ENCODE data around the gene FOXO1. TPM values are rescaled to one million over a fixed set of nuclear protein-coding genes. Genes with fewer than 3 reads are reported as not detected.

The FOXO1 gene
- total and polyA plus RNA-seq, 2 of the 13 experiments (the other 11 are each of a cell fraction or from before 2014, with no cell fraction given) = 8.1 to 13.1 TPM

GRCh38 chr13:40519637-40520036 lies 146.8 kb downstream of the FOXO1 start:
- ATAC-seq (no peak), FAIRE-seq (no peak), DNase-seq (ENCODE audit: low spot score) (no peak)
- Histone ChIP-seq H3K27ac (ENCODE audit: extremely low read length, insufficient read depth, low read length) (no peak overlapping the region), H2AFZ (ENCODE audit: low read length) (no peak overlapping the region), H3K4me3 (replicated peaks in 1 of 3; ENCODE audit: insufficient read depth in 1 of 3, low read depth in 2 of 3, low read length in 3 of 3) (no peak overlapping the region), H3K27me3 (ENCODE audit: control insufficient read depth in 1 of 2, insufficient read depth in 2 of 2, low read length in 2 of 2) (no peaks in the 10 kb centered on the region), H3K79me2 (ENCODE audit: insufficient read depth, low read length) (no peaks in the 10 kb centered on the region), H3K9ac (ENCODE audit: insufficient read depth, low read depth, low read length) (no peak overlapping the region), H3K9me3 (ENCODE audit: low read length) (no peaks in the 10 kb centered on the region), H4K20me1 (ENCODE audit: insufficient read depth, low read length) (no peaks in the 10 kb centered on the region), H3K4me2 (ENCODE audit: low read depth, low read length) (no peak overlapping the region), H3K36me3 (replicated peaks in 1 of 2; ENCODE audit: control insufficient read depth in 1 of 2, insufficient read depth in 2 of 2, low read length in 2 of 2) (no peaks in the 10 kb centered on the region), H3K4me1 (ENCODE audit: insufficient read depth, low read length) (peaks cover 31% of the 10 kb centered on the region)
- POLR2A ChIA-PET = no interaction called here
- TF ChIP-seq ZMYM4 (CRISPR knock-in tag; IDR thresholded peaks at IDR 0.05) (no peak), HBP1 (CRISPR knock-in tag; IDR thresholded peaks at IDR 0.05; ENCODE audit: low read depth) (no peak)
- CTCF ChIA-PET (ENCODE audit: low intra/inter-chr PET ratio, low total read pairs) = no interaction called here
- in situ Hi-C loops (cut with HindIII; ENCODE audit: extremely low pct_ligation_motif_present, low pct_unique_long_range_greater_than_20kb) = no loop called here
- BruUV-seq (replicated peaks) = no TSS peak
- 79% methylated on average over 5 of the region's 5 CpGs for WGBS (ENCODE audit: low lambda C conversion rate)
- intact Hi-C loops (cut with micrococcal nuclease; ENCODE audit: unreplicated experiment) = no loop called here

- Histone ChIP-seq H3K79me2 (ENCODE audit: insufficient read depth, low read length) (no peaks in the 10 kb centered on the region), H3K27ac (ENCODE audit: extremely low read length, insufficient read depth, low read length) (no peak overlapping the region), H4K20me1 (ENCODE audit: insufficient read depth, low read length) (no peaks in the 10 kb centered on the region), H3K4me3 (replicated peaks in 1 of 3; ENCODE audit: insufficient read depth in 1 of 3, low read depth in 2 of 3, low read length in 3 of 3) (no peak overlapping the region), H3K4me1 (ENCODE audit: insufficient read depth, low read length) (peaks cover 39% of the 10 kb centered on the region), H2AFZ (ENCODE audit: low read length) (no peak overlapping the region), H3K9me3 (ENCODE audit: low read length) (no peaks in the 10 kb centered on the region), H3K27me3 (ENCODE audit: control insufficient read depth in 1 of 2, insufficient read depth in 2 of 2, low read length in 2 of 2) (no peaks in the 10 kb centered on the region), H3K9ac (ENCODE audit: insufficient read depth, low read depth, low read length) (no peak overlapping the region), H3K36me3 (replicated peaks in 1 of 2; ENCODE audit: control insufficient read depth in 1 of 2, insufficient read depth in 2 of 2, low read length in 2 of 2) (no peaks in the 10 kb centered on the region), H3K4me2 (ENCODE audit: low read depth, low read length) (no peak overlapping the region)
- ATAC-seq = no peak
- in situ Hi-C loops (cut with HindIII; ENCODE audit: extremely low pct_ligation_motif_present, low pct_unique_long_range_greater_than_20kb) = no loop called here
- FAIRE-seq = no peak
- intact Hi-C loops (cut with micrococcal nuclease; ENCODE audit: unreplicated experiment) = no loop called here
- WGBS (ENCODE audit: low lambda C conversion rate) = 91% methylated on average over 4 of the region's 4 CpGs
- no peak for DNase-seq (ENCODE audit: low spot score)
- BruUV-seq (replicated peaks) = no TSS peak
- CTCF ChIA-PET (ENCODE audit: low intra/inter-chr PET ratio, low total read pairs) = no interaction called here
- POLR2A ChIA-PET = no interaction called here
- TF ChIP-seq ZMYM4 (CRISPR knock-in tag; IDR thresholded peaks at IDR 0.05) (no peak), ZKSCAN5 (CRISPR knock-in tag; IDR thresholded peaks at IDR 0.05) (no peak), MTA1 (CRISPR knock-in tag; IDR thresholded peaks at IDR 0.05; ENCODE audit: borderline replicate concordance) (no peak), PPARG (CRISPR knock-in tag; conservative IDR thresholded peaks at IDR 0.05) (no peak), GMEB1 (CRISPR knock-in tag; IDR thresholded peaks at IDR 0.05; ENCODE audit: borderline replicate concordance) (no peak), NFYC (CRISPR knock-in tag; IDR thresholded peaks at IDR 0.05) (no peak), ZSCAN22 (CRISPR knock-in tag; IDR thresholded peaks at IDR 0.05) (no peak), ZNF704 (CRISPR knock-in tag; IDR thresholded peaks at IDR 0.05; ENCODE audit: borderline replicate concordance) (no peak)
Observed at GRCh38 chr13:40518481-40518882, 148.0 kb downstream of the FOXO1 start.
